ENCODE results near the gene CENPE. TPM values are rescaled to one million over a fixed set of nuclear protein-coding genes. Genes with fewer than 3 reads are reported as not detected.
A peak's percentile ranks its signal among the peaks of the same experiment; 100 is the strongest.

CENPE gene
- total RNA-seq, 1 experiment from 2014 or later, result 80.3 TPM

DNA sequence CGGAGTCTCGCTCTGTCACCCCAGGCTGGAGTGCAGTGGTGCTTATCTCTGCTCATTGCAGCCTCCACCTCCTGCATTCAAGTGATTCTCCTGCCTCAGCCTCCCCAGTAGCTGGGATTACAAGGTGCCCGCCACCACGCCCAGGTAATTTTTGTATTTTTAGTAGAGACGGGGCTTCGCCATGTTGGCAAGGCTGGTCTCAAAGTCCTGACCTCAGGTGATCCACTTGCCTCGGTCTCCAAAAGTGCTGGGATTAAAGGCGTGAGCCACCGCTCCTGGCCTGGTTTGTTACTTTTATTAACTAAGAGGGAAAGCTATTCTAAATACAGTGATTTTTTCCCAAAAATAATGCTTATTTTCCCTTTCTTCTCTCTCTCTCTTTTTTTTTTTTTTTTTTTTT, 866 bp upstream of the CENPE start:
- intact Hi-C loops (cut with micrococcal nuclease; ENCODE audit: unreplicated experiment), result no loop called here
- Histone ChIP-seq H3K9me3 (ENCODE audit: low read depth, low read length, poor library complexity, severe bottlenecking) (no peaks in the 10 kb centered on the region), H3K4me1 (ENCODE audit: insufficient read depth, low read length, poor library complexity, severe bottlenecking) (peaks cover 8% of the 10 kb centered on the region), H3K27ac (ENCODE audit: low read depth, low read length, poor library complexity, severe bottlenecking) (no peak overlapping the region), H3K36me3 (ENCODE audit: insufficient read depth, low read length, poor library complexity, severe bottlenecking) (peaks cover 26% of the 10 kb centered on the region), H3K27me3 (replicated peaks; ENCODE audit: insufficient read depth, low read depth, low read length, poor library complexity) (no peaks in the 10 kb centered on the region), H3K4me3 (ENCODE audit: low read depth, low read length, poor library complexity, severe bottlenecking) (peak overlapping the region; percentile 84)
- TF ChIP-seq EZH2 (IDR thresholded peaks at IDR 0.05; ENCODE audit: borderline replicate concordance, low read depth, low read length, poor library complexity, severe bottlenecking) (no peak), CTCF (conservative IDR thresholded peaks at IDR 0.05; ENCODE audit: low read depth, low read length) (no peak)
- no TSS peak for BruUV-seq (replicated peaks)
- no peak for DNase-seq (ENCODE audit: low spot score)
- ChIA-PET POLR2A (ENCODE audit: low non-redundant PET) (no interaction called here), CTCF (no interaction called here)

DNA sequence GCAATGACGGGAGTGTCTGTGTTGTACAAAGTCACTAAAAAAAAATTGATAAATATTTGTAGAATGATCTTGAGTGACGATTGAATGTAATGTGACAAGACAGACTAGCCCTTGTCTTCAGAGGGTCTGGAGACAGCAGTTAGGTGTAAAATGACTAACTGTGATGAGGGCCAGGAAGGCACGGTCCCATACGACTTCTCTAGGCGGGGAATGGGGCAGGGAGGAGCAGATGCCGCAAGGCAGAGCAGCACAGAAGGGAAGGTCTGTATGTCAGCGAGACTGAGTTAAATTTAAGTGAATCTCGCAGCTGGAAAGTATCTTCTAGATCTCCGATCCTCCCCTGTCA, 405 bp downstream of the CENPE start:
- CTCF ChIA-PET, result no interaction called here
- H3K27ac ChIP-seq (ENCODE audit: low read depth, low read length, poor library complexity, severe bottlenecking), result peak overlapping the region; percentile 75

DNA sequence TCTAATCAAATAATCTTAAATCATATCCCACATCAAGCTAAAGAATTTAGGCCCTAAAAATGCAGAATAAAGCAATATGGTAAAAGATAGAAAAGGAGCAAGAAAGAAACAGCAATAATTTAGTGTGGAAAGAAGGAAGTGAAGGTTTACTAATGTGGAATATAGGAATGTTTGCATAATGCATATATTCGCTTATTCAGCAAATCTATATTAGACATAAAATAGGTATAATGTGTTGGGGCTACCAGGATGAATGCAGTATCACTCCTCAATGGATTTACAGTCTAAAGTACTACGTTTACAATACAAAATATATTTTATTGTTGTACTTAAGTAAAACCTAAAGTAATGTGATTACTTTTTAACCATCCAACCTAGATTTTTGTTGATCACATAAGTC, 4.7 kb downstream of the CENPE start:
- Histone ChIP-seq H3K36me3 (ENCODE audit: insufficient read depth, low read length, poor library complexity, severe bottlenecking) (peaks cover 50% of the 10 kb centered on the region), H3K27ac (ENCODE audit: low read depth, low read length, poor library complexity, severe bottlenecking) (no peak overlapping the region), H3K4me3 (ENCODE audit: low read depth, low read length, poor library complexity, severe bottlenecking) (no peak overlapping the region), H3K9me3 (ENCODE audit: low read depth, low read length, poor library complexity, severe bottlenecking) (no peaks in the 10 kb centered on the region), H3K27me3 (replicated peaks; ENCODE audit: insufficient read depth, low read depth, low read length, poor library complexity) (no peaks in the 10 kb centered on the region), H3K4me1 (ENCODE audit: insufficient read depth, low read length, poor library complexity, severe bottlenecking) (peaks cover 8% of the 10 kb centered on the region)
- ChIA-PET POLR2A (ENCODE audit: low non-redundant PET) (no interaction called here), CTCF (no interaction called here)
- no peak for DNase-seq (ENCODE audit: low spot score)
- TF ChIP-seq EZH2 (IDR thresholded peaks at IDR 0.05; ENCODE audit: borderline replicate concordance, low read depth, low read length, poor library complexity, severe bottlenecking) (no peak), CTCF (conservative IDR thresholded peaks at IDR 0.05; ENCODE audit: low read depth, low read length) (no peak)
- BruUV-seq (replicated peaks), result no TSS peak
- intact Hi-C loops (cut with micrococcal nuclease; ENCODE audit: unreplicated experiment), result no loop called here

More for the DNA sequence above, 405 bp downstream of the CENPE start:
- Histone ChIP-seq H3K27me3 (replicated peaks; ENCODE audit: insufficient read depth, low read depth, low read length, poor library complexity) (no peaks in the 10 kb centered on the region), H3K9me3 (ENCODE audit: low read depth, low read length, poor library complexity, severe bottlenecking) (no peaks in the 10 kb centered on the region), H3K36me3 (ENCODE audit: insufficient read depth, low read length, poor library complexity, severe bottlenecking) (peaks cover 39% of the 10 kb centered on the region), H3K4me3 (ENCODE audit: low read depth, low read length, poor library complexity, severe bottlenecking) (peak overlapping the region; percentile 84), H3K4me1 (ENCODE audit: insufficient read depth, low read length, poor library complexity, severe bottlenecking) (peaks cover 8% of the 10 kb centered on the region)
- BruUV-seq (replicated peaks), result TSS peak; percentile 50
- no peak for TF ChIP-seq EZH2 (IDR thresholded peaks at IDR 0.05; ENCODE audit: borderline replicate concordance, low read depth, low read length, poor library complexity, severe bottlenecking)
- TF ChIP-seq CTCF (conservative IDR thresholded peaks at IDR 0.05; ENCODE audit: low read depth, low read length), result no peak
- DNase-seq (ENCODE audit: low spot score), result no peak
- intact Hi-C loops (cut with micrococcal nuclease; ENCODE audit: unreplicated experiment), result no loop called here
- POLR2A ChIA-PET (ENCODE audit: low non-redundant PET), result no interaction called here

All from A673 (cell line).